GM12875 (cell line): ENCODE results near the gene KCTD12.
A peak's percentile ranks its signal among the peaks of the same experiment; 100 is the strongest.

Experiments used
- H3K4me3 ChIP-seq: one replicate; pipeline ENCODE4 v1.5.1; 2011; ENCODE audit warnings: low read depth, low read length, control low read depth
- TF ChIP-seq, protein P1 (sequence below): IDR thresholded peaks from 2 replicates; pipeline ENCODE4 v1.5.1; 2011; ENCODE audit warnings: low read depth, mild to moderate bottlenecking, control low read depth, inconsistent platforms, low read length, moderate library complexity, borderline replicate concordance; ENCODE audit not compliant: insufficient read depth

KCTD12 gene

GRCh38 chr13:76885203-76886004, 801 bp downstream of the KCTD12 start:
- peak overlapping the region; percentile 73 for H3K4me3 ChIP-seq
- TF ChIP-seq, protein P1, sequence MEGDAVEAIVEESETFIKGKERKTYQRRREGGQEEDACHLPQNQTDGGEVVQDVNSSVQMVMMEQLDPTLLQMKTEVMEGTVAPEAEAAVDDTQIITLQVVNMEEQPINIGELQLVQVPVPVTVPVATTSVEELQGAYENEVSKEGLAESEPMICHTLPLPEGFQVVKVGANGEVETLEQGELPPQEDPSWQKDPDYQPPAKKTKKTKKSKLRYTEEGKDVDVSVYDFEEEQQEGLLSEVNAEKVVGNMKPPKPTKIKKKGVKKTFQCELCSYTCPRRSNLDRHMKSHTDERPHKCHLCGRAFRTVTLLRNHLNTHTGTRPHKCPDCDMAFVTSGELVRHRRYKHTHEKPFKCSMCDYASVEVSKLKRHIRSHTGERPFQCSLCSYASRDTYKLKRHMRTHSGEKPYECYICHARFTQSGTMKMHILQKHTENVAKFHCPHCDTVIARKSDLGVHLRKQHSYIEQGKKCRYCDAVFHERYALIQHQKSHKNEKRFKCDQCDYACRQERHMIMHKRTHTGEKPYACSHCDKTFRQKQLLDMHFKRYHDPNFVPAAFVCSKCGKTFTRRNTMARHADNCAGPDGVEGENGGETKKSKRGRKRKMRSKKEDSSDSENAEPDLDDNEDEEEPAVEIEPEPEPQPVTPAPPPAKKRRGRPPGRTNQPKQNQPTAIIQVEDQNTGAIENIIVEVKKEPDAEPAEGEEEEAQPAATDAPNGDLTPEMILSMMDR = peak; percentile 60; the same call in 1 of the 2 replicates

GRCh38 chr13:76884907-76885202, 1.4 kb downstream of the KCTD12 start:
- peak overlapping the region; percentile 73 for H3K4me3 ChIP-seq
- TF ChIP-seq, protein P1 = no peak

DNA sequence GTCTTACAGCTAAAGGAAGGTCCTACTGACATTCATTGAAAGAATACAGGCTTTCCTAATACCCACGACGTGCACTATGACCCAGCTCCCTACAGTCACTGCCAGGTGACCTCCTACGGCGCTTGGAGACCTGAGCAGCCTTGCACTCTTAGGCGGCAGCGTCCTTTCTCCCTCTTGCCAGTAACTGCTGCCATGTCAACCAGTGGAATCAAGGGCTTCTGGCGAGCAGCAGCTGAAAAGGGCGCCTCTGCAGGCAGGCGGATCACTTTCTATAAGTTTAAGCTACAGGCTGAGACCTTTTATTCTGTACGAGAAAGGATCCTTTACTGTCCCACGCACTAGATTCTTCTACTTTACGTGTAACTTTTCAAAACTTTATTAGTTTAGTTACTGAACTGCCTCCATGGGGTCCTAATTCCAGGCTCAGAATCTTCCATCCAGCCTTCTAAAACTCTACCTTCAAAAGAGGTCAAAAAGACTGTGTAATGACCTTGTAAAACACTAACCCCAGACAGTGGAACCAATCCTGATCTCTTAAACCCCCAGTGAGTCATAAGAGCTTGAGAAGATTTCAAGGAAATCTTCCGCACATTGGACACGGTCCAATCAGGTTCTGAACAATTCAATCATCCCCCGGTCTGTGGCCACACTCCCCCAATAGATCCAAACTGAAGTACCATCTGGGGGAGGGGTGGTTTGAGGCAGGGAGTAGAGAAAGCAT, 1.9 kb downstream of the KCTD12 start:
- TF ChIP-seq, protein P1 = peak; percentile 60; the same call in 1 of the 2 replicates
- peak overlapping the region; percentile 73 for H3K4me3 ChIP-seq

DNA sequence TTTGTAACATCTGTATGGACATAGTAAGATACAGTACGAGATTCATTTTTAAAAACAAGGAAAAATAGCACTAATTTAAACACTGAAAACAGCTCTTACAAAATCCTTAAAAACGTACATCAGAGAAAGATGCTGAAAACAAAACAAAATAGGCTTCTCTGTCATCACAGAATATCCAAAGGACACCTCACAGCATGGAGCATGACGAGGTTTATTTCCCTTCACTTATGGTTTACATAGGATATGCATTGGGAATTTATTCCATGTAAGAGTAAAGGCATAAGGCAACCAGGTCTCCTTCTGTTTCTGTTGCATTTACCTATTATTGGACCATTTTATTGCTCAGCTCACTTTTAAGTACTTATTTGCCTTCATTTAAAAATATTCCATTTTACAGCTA, 3.0 kb downstream of the KCTD12 start:
- TF ChIP-seq, protein P1 = no peak
- no peak overlapping the region for H3K4me3 ChIP-seq

GRCh38 chr13:76882431-76882830, 3.8 kb downstream of the KCTD12 start:
- H3K4me3 ChIP-seq = no peak overlapping the region
- TF ChIP-seq, protein P1 = no peak

- H3K4me3 ChIP-seq = no peak overlapping the region
- TF ChIP-seq, protein P1 = no peak
Observed at GRCh38 chr13:76879883-76880270, 6.3 kb downstream of the KCTD12 start.
